Mesendoderm (in vitro differentiated cells): Measurements from ENCODE around the gene EPC1.

Source experiments
- DNase-seq: peaks from one replicate; pipeline ENCODE4 v3.0.0; 2013
- H2AK5ac ChIP-seq: 2 replicates; pipeline ENCODE4 v1.6.1; 2013; ENCODE audit warnings: low read length, inconsistent platforms
- H2BK120ac ChIP-seq: 2 replicates; pipeline ENCODE4 v1.6.1; 2013; ENCODE audit warnings: low read depth, mild to moderate bottlenecking, low read length, moderate library complexity, mixed read lengths
- H2BK15ac ChIP-seq: replicated peaks from 2 replicates; pipeline ENCODE4 v1.6.1; 2013; ENCODE audit warnings: low read depth, mild to moderate bottlenecking, moderate library complexity
- H2BK5ac ChIP-seq: 2 replicates; pipeline ENCODE4 v1.6.1; 2013; ENCODE audit warnings: low read length, inconsistent platforms
- H3K18ac ChIP-seq: 2 replicates; pipeline ENCODE4 v1.6.1; 2013; ENCODE audit warnings: mild to moderate bottlenecking, low read length, mixed read lengths
- H3K23ac ChIP-seq: one replicate; pipeline ENCODE4 v1.6.1; 2013; ENCODE audit warnings: low read length
- H3K27ac ChIP-seq: 2 replicates; pipeline ENCODE4 v1.5.1; 2013; ENCODE audit warnings: low read depth, mild to moderate bottlenecking, inconsistent platforms, low read length, moderate library complexity
- H3K27me3 ChIP-seq: 2 replicates; pipeline ENCODE4 v1.6.1; 2013; ENCODE audit warnings: low read length, control low read depth, mild to moderate bottlenecking, inconsistent platforms; ENCODE audit not compliant: insufficient read depth, poor library complexity
- H3K36me3 ChIP-seq: 2 replicates; pipeline ENCODE4 v1.6.1; 2013; ENCODE audit warnings: low read length, inconsistent platforms; ENCODE audit not compliant: control insufficient read depth, insufficient read depth
- H3K4ac ChIP-seq: one replicate; pipeline ENCODE4 v1.6.1; 2013; ENCODE audit warnings: low read depth, mild to moderate bottlenecking, low read length, moderate library complexity
- H3K4me1 ChIP-seq: 2 replicates; pipeline ENCODE4 v1.6.1; 2013; ENCODE audit warnings: low read depth, low read length, inconsistent platforms; ENCODE audit not compliant: control insufficient read depth
- H3K4me2 ChIP-seq: 2 replicates; pipeline ENCODE4 v1.6.1; 2013; ENCODE audit warnings: low read length
- H3K4me3 ChIP-seq: 2 replicates; pipeline ENCODE4 v1.5.1; 2013; ENCODE audit warnings: mild to moderate bottlenecking, low read length
- H3K56ac ChIP-seq: one replicate; pipeline ENCODE4 v1.6.1; 2013; ENCODE audit warnings: low read length
- H3K79me1 ChIP-seq: 2 replicates; pipeline ENCODE4 v1.6.1; 2013; ENCODE audit warnings: low read length, inconsistent platforms
- H3K79me2 ChIP-seq: 2 replicates; pipeline ENCODE4 v1.6.1; 2013; ENCODE audit warnings: mild to moderate bottlenecking, low read length; ENCODE audit not compliant: control insufficient read depth, insufficient read depth
- H3K9ac ChIP-seq: 2 replicates; pipeline ENCODE4 v1.6.1; 2013; ENCODE audit warnings: low read length, inconsistent platforms
- H4K5ac ChIP-seq: one replicate; pipeline ENCODE4 v1.6.1; 2013; ENCODE audit warnings: low read length
- H4K8ac ChIP-seq: one replicate; pipeline ENCODE4 v1.6.1; 2013; ENCODE audit warnings: low read depth, mild to moderate bottlenecking, control low read depth, low read length, moderate library complexity
- WGBS: extraction: QIAGEN DNeasy Blood & Tissue Kit; methylation state at CpG from one replicate; pipeline ENCODE4 v1.1.7; 2013; ENCODE audit warnings: low lambda C conversion rate, missing lambda C conversion rate; ENCODE audit not compliant: insufficient coverage; ENCODE audit errors: extremely low coverage; 5-methylcytosine and 5-hydroxymethylcytosine counted together

Gene EPC1

GRCh38 chr10:32323051-32323450 lies 23.9 kb downstream of the EPC1 start:
- H3K18ac ChIP-seq, result no peak overlapping the region
- H3K4ac ChIP-seq, result no peak overlapping the region
- H2BK5ac ChIP-seq, result no peak overlapping the region
- H4K8ac ChIP-seq, result no peak overlapping the region
- H3K4me1 ChIP-seq, result no peaks in the 10 kb centered on the region
- no peak overlapping the region for H4K5ac ChIP-seq
- DNase-seq, result no peak
- H2AK5ac ChIP-seq, result no peak overlapping the region
- H3K36me3 ChIP-seq, result no peaks in the 10 kb centered on the region
- no peaks in the 10 kb centered on the region for H3K27me3 ChIP-seq
- no peak overlapping the region for H3K9ac ChIP-seq
- no peak overlapping the region for H3K4me2 ChIP-seq
- WGBS, result no CpG with 5 or more reads among the region's 2 CpGs
- no peak overlapping the region for H3K27ac ChIP-seq
- no peak overlapping the region for H3K56ac ChIP-seq
- H3K23ac ChIP-seq, result no peak overlapping the region
- H2BK120ac ChIP-seq, result no peak overlapping the region
- no peak overlapping the region for H2BK15ac ChIP-seq
- H3K4me3 ChIP-seq, result no peak overlapping the region
- peaks cover 9% of the 10 kb centered on the region for H3K79me1 ChIP-seq
- peaks cover 60% of the 10 kb centered on the region for H3K79me2 ChIP-seq

GRCh38 chr10:32321016-32321631 lies 25.8 kb downstream of the EPC1 start:
- no peaks in the 10 kb centered on the region for H3K36me3 ChIP-seq
- no peak overlapping the region for H3K9ac ChIP-seq
- no peak overlapping the region for H3K4me2 ChIP-seq
- H2AK5ac ChIP-seq, result no peak overlapping the region
- no peaks in the 10 kb centered on the region for H3K27me3 ChIP-seq
- peaks cover 9% of the 10 kb centered on the region for H3K79me1 ChIP-seq
- no peak overlapping the region for H3K56ac ChIP-seq
- no peak overlapping the region for H3K27ac ChIP-seq
- H3K18ac ChIP-seq, result no peak overlapping the region
- DNase-seq, result no peak
- no peak overlapping the region for H2BK5ac ChIP-seq
- no peaks in the 10 kb centered on the region for H3K4me1 ChIP-seq
- H3K23ac ChIP-seq, result no peak overlapping the region
- H4K5ac ChIP-seq, result no peak overlapping the region
- no peak overlapping the region for H2BK15ac ChIP-seq
- WGBS, result no CpG with 5 or more reads among the region's 4 CpGs
- H3K4me3 ChIP-seq, result no peak overlapping the region
- H4K8ac ChIP-seq, result no peak overlapping the region
- no peak overlapping the region for H3K4ac ChIP-seq
- H3K79me2 ChIP-seq, result peaks cover 52% of the 10 kb centered on the region
- H2BK120ac ChIP-seq, result no peak overlapping the region

- WGBS, result no CpG with 5 or more reads among the region's 4 CpGs
- no peaks in the 10 kb centered on the region for H3K4me1 ChIP-seq
- no peak overlapping the region for H4K5ac ChIP-seq
- no peak overlapping the region for H3K18ac ChIP-seq
- H2BK120ac ChIP-seq, result no peak overlapping the region
- H3K56ac ChIP-seq, result no peak overlapping the region
- no peak overlapping the region for H2BK5ac ChIP-seq
- DNase-seq, result no peak
- no peak overlapping the region for H2BK15ac ChIP-seq
- H4K8ac ChIP-seq, result no peak overlapping the region
- H3K23ac ChIP-seq, result no peak overlapping the region
- no peak overlapping the region for H3K4me3 ChIP-seq
- H2AK5ac ChIP-seq, result no peak overlapping the region
- no peak overlapping the region for H3K4me2 ChIP-seq
- H3K79me2 ChIP-seq, result peaks cover 57% of the 10 kb centered on the region
- H3K27me3 ChIP-seq, result no peaks in the 10 kb centered on the region
- no peak overlapping the region for H3K9ac ChIP-seq
- H3K4ac ChIP-seq, result no peak overlapping the region
- H3K79me1 ChIP-seq, result peaks cover 11% of the 10 kb centered on the region
- no peaks in the 10 kb centered on the region for H3K36me3 ChIP-seq
- no peak overlapping the region for H3K27ac ChIP-seq
Observed at GRCh38 chr10:32318476-32318896, 28.5 kb downstream of the EPC1 start.

- Histone ChIP-seq H2BK5ac (no peak overlapping the region), H3K79me2 (peaks cover 58% of the 10 kb centered on the region), H4K5ac (no peak overlapping the region), H3K79me1 (peaks cover 11% of the 10 kb centered on the region), H3K18ac (no peak overlapping the region), H3K4me3 (no peak overlapping the region), H4K8ac (no peak overlapping the region), H3K4me1 (no peaks in the 10 kb centered on the region), H3K56ac (no peak overlapping the region), H2BK120ac (no peak overlapping the region), H3K23ac (no peak overlapping the region), H3K9ac (no peak overlapping the region), H3K36me3 (no peaks in the 10 kb centered on the region), H2AK5ac (no peak overlapping the region), H3K27ac (no peak overlapping the region), H2BK15ac (no peak overlapping the region), H3K4me2 (no peak overlapping the region), H3K27me3 (no peaks in the 10 kb centered on the region), H3K4ac (no peak overlapping the region)
- no CpG with 5 or more reads among the region's 6 CpGs for WGBS
- no peak for DNase-seq
Observed at GRCh38 chr10:32317795-32318357, 29.1 kb downstream of the EPC1 start.

GRCh38 chr10:32315424-32315823 lies 31.5 kb downstream of the EPC1 start:
- no peaks in the 10 kb centered on the region for H3K27me3 ChIP-seq
- H3K4me3 ChIP-seq, result no peak overlapping the region
- no peak overlapping the region for H3K4me2 ChIP-seq
- no peak overlapping the region for H2BK120ac ChIP-seq
- peaks cover 11% of the 10 kb centered on the region for H3K79me1 ChIP-seq
- DNase-seq, result no peak
- no peak overlapping the region for H4K8ac ChIP-seq
- no peak overlapping the region for H3K18ac ChIP-seq
- no peaks in the 10 kb centered on the region for H3K36me3 ChIP-seq
- no CpG with 5 or more reads among the region's 3 CpGs for WGBS
- no peak overlapping the region for H2AK5ac ChIP-seq
- H2BK5ac ChIP-seq, result no peak overlapping the region
- H3K4me1 ChIP-seq, result no peaks in the 10 kb centered on the region
- H3K56ac ChIP-seq, result no peak overlapping the region
- H3K4ac ChIP-seq, result no peak overlapping the region
- no peak overlapping the region for H3K9ac ChIP-seq
- H3K27ac ChIP-seq, result no peak overlapping the region
- H2BK15ac ChIP-seq, result no peak overlapping the region
- no peak overlapping the region for H4K5ac ChIP-seq
- H3K23ac ChIP-seq, result no peak overlapping the region
- H3K79me2 ChIP-seq, result peaks cover 50% of the 10 kb centered on the region

- H3K4me1 ChIP-seq, result no peaks in the 10 kb centered on the region
- H3K18ac ChIP-seq, result no peak overlapping the region
- H2BK120ac ChIP-seq, result no peak overlapping the region
- H4K8ac ChIP-seq, result no peak overlapping the region
- no peak overlapping the region for H2BK5ac ChIP-seq
- H3K36me3 ChIP-seq, result no peaks in the 10 kb centered on the region
- H2AK5ac ChIP-seq, result no peak overlapping the region
- no peak overlapping the region for H3K4ac ChIP-seq
- no peak overlapping the region for H4K5ac ChIP-seq
- no peak overlapping the region for H2BK15ac ChIP-seq
- WGBS, result no CpG with 5 or more reads among the region's 2 CpGs
- H3K9ac ChIP-seq, result no peak overlapping the region
- H3K4me2 ChIP-seq, result no peak overlapping the region
- no peak overlapping the region for H3K4me3 ChIP-seq
- H3K23ac ChIP-seq, result no peak overlapping the region
- no peak overlapping the region for H3K56ac ChIP-seq
- no peak for DNase-seq
- peaks cover 48% of the 10 kb centered on the region for H3K79me2 ChIP-seq
- peaks cover 11% of the 10 kb centered on the region for H3K79me1 ChIP-seq
- H3K27ac ChIP-seq, result no peak overlapping the region
- no peaks in the 10 kb centered on the region for H3K27me3 ChIP-seq
Observed at GRCh38 chr10:32314588-32314987, 32.4 kb downstream of the EPC1 start.
